KMS-11 (cell line): ENCODE measurements around the gene BABAM2.

Experiments
- H2AFZ ChIP-seq: fragments of 200-600 bp; sonication (generic); 2 replicates; pipeline ENCODE4 v1.6.1; 2016; ENCODE audit warnings: antibody characterized with exemption, mixed run types, low read depth
- H3K27ac ChIP-seq: fragments of 200-600 bp; sonication (generic); 2 replicates; pipeline ENCODE4 v1.6.1; 2016; ENCODE audit warnings: mild to moderate bottlenecking, mixed run types
- H3K27me3 ChIP-seq: fragments of 200-600 bp; sonication (generic); 2 replicates; pipeline ENCODE4 v1.6.1; 2017; ENCODE audit warnings: mild to moderate bottlenecking, low read depth, mixed run types, moderate library complexity; ENCODE audit not compliant: insufficient read depth
- H3K36me3 ChIP-seq: fragments of 200-600 bp; sonication (generic); 2 replicates; pipeline ENCODE4 v1.6.1; 2017; ENCODE audit warnings: mild to moderate bottlenecking, mixed run types; ENCODE audit not compliant: insufficient read depth
- H3K4me1 ChIP-seq: fragments of 200-600 bp; sonication (generic); 2 replicates; pipeline ENCODE4 v1.6.1; 2016; ENCODE audit warnings: mild to moderate bottlenecking, low read depth, mixed run types; ENCODE audit not compliant: poor library complexity, severe bottlenecking
- H3K4me2 ChIP-seq: fragments of 200-600 bp; sonication (generic); 2 replicates; pipeline ENCODE4 v1.7.0; 2016; ENCODE audit warnings: mild to moderate bottlenecking, mixed run types
- H3K4me3 ChIP-seq: fragments of 200-600 bp; sonication (generic); IDR thresholded peaks from 2 replicates; pipeline ENCODE4 v1.6.1; 2017; ENCODE audit warnings: low read depth, low read length, mixed read lengths; ENCODE audit not compliant: insufficient read depth
- H3K79me2 ChIP-seq: fragments of 200-600 bp; sonication (generic); 2 replicates; pipeline ENCODE4 v1.6.1; 2016; ENCODE audit warnings: low read depth, mixed run types; ENCODE audit not compliant: insufficient read depth
- H3K9ac ChIP-seq: fragments of 200-600 bp; sonication (generic); 2 replicates; pipeline ENCODE4 v1.6.1; 2016; ENCODE audit warnings: mild to moderate bottlenecking, mixed run types
- H4K20me1 ChIP-seq: fragments of 200-600 bp; sonication (generic); 2 replicates; pipeline ENCODE4 v1.6.1; 2016; ENCODE audit warnings: mild to moderate bottlenecking, mixed run types; ENCODE audit not compliant: insufficient read depth
- TF ChIP-seq, protein P1 (sequence below): fragments of 200-600 bp; sonication (generic); conservative IDR thresholded peaks from 2 replicates; pipeline ENCODE4 v1.6.1; 2017; ENCODE audit warnings: low read depth, mild to moderate bottlenecking, antibody characterized with exemption, low read length, moderate library complexity, mixed read lengths

The BABAM2 gene

DNA sequence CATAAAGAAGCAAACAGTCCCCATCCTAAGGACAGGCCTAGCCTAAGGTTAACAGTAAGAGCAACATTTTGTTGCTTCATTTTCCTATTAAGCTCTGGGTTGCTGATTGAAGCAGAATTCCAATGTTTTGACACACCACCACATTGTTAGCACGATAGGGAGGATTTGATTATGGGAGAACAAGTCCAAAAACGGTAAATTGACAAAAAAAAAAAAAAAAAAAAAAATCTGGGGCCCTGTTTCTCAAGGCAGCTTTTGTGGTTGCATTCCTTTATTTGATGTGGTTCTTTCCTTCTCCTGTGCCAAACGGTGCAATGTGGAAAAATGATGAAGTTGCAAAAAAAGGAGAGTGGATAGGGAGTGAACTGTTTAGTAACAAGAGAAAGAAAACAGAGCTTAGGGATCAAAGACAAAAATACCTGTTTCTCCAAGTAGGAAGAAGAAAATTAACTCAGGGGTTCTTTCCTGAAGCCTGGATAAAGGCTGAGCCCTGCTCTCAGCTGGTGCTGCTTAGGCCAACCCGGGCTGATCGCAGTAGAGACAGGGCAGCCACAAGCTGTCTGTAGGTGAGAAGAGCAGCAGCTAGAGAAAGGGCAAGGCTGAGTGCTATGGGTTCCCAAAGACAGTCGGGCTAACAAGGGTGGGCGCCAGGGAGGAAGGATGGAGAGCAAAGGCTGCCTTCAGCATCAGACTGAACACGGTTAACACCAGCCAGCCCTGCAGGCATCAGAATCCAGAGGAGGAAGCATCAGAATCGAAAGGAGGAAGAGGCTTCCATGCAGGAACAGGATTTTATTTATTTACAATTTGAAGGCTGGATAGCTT, 334.3 kb downstream of the BABAM2 start:
- Histone ChIP-seq H2AFZ (no peak overlapping the region), H3K4me2 (no peak overlapping the region), H4K20me1 (no peaks in the 10 kb centered on the region), H3K27me3 (no peaks in the 10 kb centered on the region), H3K27ac (no peak overlapping the region), H3K4me3 (no peak overlapping the region), H3K9ac (no peak overlapping the region), H3K4me1 (peaks cover 7% of the 10 kb centered on the region), H3K36me3 (no peaks in the 10 kb centered on the region), H3K79me2 (no peaks in the 10 kb centered on the region)
- TF ChIP-seq, protein P1, sequence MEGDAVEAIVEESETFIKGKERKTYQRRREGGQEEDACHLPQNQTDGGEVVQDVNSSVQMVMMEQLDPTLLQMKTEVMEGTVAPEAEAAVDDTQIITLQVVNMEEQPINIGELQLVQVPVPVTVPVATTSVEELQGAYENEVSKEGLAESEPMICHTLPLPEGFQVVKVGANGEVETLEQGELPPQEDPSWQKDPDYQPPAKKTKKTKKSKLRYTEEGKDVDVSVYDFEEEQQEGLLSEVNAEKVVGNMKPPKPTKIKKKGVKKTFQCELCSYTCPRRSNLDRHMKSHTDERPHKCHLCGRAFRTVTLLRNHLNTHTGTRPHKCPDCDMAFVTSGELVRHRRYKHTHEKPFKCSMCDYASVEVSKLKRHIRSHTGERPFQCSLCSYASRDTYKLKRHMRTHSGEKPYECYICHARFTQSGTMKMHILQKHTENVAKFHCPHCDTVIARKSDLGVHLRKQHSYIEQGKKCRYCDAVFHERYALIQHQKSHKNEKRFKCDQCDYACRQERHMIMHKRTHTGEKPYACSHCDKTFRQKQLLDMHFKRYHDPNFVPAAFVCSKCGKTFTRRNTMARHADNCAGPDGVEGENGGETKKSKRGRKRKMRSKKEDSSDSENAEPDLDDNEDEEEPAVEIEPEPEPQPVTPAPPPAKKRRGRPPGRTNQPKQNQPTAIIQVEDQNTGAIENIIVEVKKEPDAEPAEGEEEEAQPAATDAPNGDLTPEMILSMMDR, result no peak

DNA sequence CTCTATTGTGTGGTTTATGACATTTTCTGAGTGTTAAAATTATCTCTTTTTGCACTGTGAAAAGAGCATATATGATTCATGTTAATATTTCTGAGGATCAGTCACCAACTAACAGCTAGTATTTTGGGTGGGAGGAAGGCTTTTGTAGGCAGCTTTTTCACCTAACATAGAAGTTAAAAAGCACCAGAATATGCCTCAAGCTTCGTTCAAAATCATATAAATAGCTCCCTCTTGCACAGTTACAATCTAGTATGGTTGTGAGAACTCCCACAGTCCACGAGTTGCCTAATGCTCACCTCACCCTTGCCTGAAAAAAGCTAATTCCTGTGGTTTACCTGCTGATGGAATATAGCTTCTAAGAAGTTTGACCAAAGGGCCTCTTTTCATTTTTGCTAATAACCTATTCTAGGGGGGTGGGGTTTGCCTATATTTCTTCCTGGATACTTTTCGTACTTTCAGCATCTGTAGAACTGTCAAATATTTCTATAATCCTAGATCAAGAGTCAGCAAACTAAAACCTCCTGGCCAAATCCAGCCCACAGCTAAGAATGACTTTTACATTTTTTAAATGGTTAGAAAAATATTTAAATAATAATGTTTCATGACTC, 335.0 kb downstream of the BABAM2 start:
- H3K4me3 ChIP-seq, result no peak overlapping the region
- H3K27me3 ChIP-seq, result no peaks in the 10 kb centered on the region
- TF ChIP-seq, protein P1, result no peak
- H3K4me1 ChIP-seq, result peaks cover 7% of the 10 kb centered on the region
- no peak overlapping the region for H3K4me2 ChIP-seq
- H3K79me2 ChIP-seq, result no peaks in the 10 kb centered on the region
- no peak overlapping the region for H3K9ac ChIP-seq
- H3K27ac ChIP-seq, result no peak overlapping the region
- no peaks in the 10 kb centered on the region for H4K20me1 ChIP-seq
- H3K36me3 ChIP-seq, result no peaks in the 10 kb centered on the region
- H2AFZ ChIP-seq, result no peak overlapping the region

DNA sequence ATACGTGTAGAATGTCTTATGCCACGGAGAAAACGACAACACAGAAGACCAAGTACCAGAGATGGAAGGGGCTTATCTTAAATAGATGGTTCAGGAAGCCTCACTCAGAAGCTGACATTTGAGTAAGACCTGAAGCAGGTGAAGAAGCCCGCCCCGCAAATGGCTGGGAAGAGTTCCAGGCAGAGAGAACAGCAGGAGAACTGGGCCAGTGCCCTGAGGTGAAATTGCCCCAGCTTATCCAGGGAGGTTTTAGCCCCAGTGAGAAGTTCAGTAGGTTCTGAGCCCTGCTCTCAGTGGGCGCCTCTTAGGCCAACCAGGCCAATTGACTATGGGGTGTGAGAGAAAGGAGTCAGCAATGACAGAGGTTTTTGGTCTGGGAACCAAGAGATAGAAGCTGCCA, 336.0 kb downstream of the BABAM2 start:
- Histone ChIP-seq H3K4me3 (no peak overlapping the region), H3K79me2 (no peaks in the 10 kb centered on the region), H3K27me3 (no peaks in the 10 kb centered on the region), H3K27ac (no peak overlapping the region), H4K20me1 (no peaks in the 10 kb centered on the region), H3K4me2 (no peak overlapping the region), H3K36me3 (no peaks in the 10 kb centered on the region), H2AFZ (no peak overlapping the region), H3K9ac (no peak overlapping the region), H3K4me1 (peaks cover 7% of the 10 kb centered on the region)
- TF ChIP-seq, protein P1, result no peak

DNA sequence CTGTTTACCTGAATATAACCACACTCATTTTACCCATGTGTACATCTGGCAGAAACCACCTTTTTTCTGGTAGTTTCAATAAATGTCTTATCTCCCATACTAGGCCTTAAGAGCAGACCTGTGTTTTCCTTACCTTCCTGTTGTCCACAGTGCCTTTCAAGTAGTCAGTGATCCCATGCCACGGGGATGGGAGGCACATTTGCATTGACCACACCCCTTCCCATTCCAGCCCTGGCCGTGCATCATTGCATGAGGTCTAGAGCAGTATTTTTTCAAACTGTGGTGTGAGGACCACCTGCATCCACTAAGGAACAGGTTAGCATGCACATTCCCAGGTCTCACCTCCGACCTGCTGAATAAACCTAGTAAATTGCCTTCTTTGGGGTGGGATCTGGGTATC, 337.0 kb downstream of the BABAM2 start:
- TF ChIP-seq, protein P1, result no peak
- peaks cover 7% of the 10 kb centered on the region for H3K4me1 ChIP-seq

More for the DNA sequence above, 337.0 kb downstream of the BABAM2 start:
- H3K79me2 ChIP-seq, result no peaks in the 10 kb centered on the region
- no peaks in the 10 kb centered on the region for H4K20me1 ChIP-seq
- no peak overlapping the region for H3K4me3 ChIP-seq
- H3K36me3 ChIP-seq, result no peaks in the 10 kb centered on the region
- no peak overlapping the region for H3K4me2 ChIP-seq
- no peak overlapping the region for H3K27ac ChIP-seq
- H2AFZ ChIP-seq, result no peak overlapping the region
- no peaks in the 10 kb centered on the region for H3K27me3 ChIP-seq
- H3K9ac ChIP-seq, result no peak overlapping the region
